A549 (cell line): Measurements from ENCODE around the gene PARP1.
"Not testable (repeated sequence)": the region's sequence is repeated elsewhere in the genome, so short reads cannot be mapped to it uniquely, and the experiment has no call there.

Experiments
- CBX2 ChIP-seq: fragments of 200-600 bp; sonication (generic); IDR thresholded peaks from 2 replicates; pipeline ENCODE4 v1.6.1; 2016; ENCODE audit warnings: low read depth, mild to moderate bottlenecking, borderline replicate concordance
- EP300 ChIP-seq, 2 experiments: fragments of >200 bp; sonication (Bioruptor Twin); formaldehyde crosslinking; IDR thresholded peaks; 2 replicates in 1 of 2; 3 replicates in 1 of 2; pipeline ENCODE4 v1.6.1; 2016 to 2017
- FOXS1 ChIP-seq: fragments of 250-450 bp; sonication (Bioruptor Pico); IDR thresholded peaks from 2 replicates; pipeline ENCODE4 v1.5.0; 2020; ENCODE audit warnings: mild to moderate bottlenecking, moderate library complexity
- JUN ChIP-seq, 2 experiments: fragments of >200 bp; sonication (Bioruptor Twin); formaldehyde crosslinking; IDR thresholded peaks; 2 replicates in 1 of 2; 3 replicates in 1 of 2; pipeline ENCODE4 v1.6.1; 2016 to 2017
- NFE2L2 ChIP-seq: fragments of 150-350 bp; conservative IDR thresholded peaks from 2 replicates; pipeline ENCODE4 v1.6.1; 2014; ENCODE audit warnings: low read length
- PHF8 ChIP-seq: fragments of 200-600 bp; sonication (generic); IDR thresholded peaks from 2 replicates; pipeline ENCODE4 v1.6.1; 2016; ENCODE audit warnings: low read depth, mild to moderate bottlenecking, antibody characterized with exemption, moderate library complexity, borderline replicate concordance
- RFX5 ChIP-seq: fragments of 450-650 bp; IDR thresholded peaks from 2 replicates; pipeline ENCODE4 v1.7.1; 2014; ENCODE audit warnings: antibody characterized with exemption, mild to moderate bottlenecking, moderate library complexity
- RNF2 ChIP-seq: fragments of 200-600 bp; sonication (generic); IDR thresholded peaks from 2 replicates; pipeline ENCODE4 v1.6.1; 2016; ENCODE audit warnings: low read depth, mild to moderate bottlenecking, antibody characterized with exemption, moderate library complexity, borderline replicate concordance
- SMC3 ChIP-seq: fragments of >200 bp; sonication (Bioruptor Twin); formaldehyde crosslinking; IDR thresholded peaks from 3 replicates; pipeline ENCODE4 v1.6.1; 2018; ENCODE audit warnings: inconsistent platforms
- TF ChIP-seq, protein P1 (sequence below): IDR thresholded peaks from 2 replicates; pipeline ENCODE4 v1.6.1; 2012
- TF ChIP-seq, protein P2 (sequence below): fragments of >200 bp; sonication (Bioruptor Twin); formaldehyde crosslinking; IDR thresholded peaks from 3 replicates; pipeline ENCODE4 v1.5.1; 2016
- TF ChIP-seq, protein P3 (sequence below): fragments of 450-650 bp; IDR thresholded peaks from 2 replicates; pipeline ENCODE4 v1.6.1; 2014; ENCODE audit warnings: antibody characterized with exemption

DNA sequence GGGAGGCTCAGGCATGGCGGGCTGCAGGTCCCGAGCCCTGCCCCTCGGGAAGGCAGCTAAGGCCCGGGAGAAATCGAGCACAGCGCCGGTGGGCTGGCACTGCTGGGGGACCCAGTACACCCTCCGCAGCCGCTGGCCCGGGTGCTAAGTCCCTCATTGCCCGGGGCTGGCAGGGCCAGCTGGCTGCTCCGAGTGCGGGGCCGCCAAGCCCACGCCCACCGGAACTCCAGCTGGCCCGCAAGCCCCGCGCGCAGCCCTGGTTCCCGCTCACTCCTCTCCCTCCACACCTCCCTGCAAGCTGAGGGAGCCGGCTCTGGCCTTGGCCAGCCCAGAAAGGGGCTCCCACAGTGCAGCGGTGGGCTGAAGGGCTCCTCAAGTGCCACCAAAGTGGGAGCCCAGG lies 18.5 kb upstream of the PARP1 start:
- TF ChIP-seq, protein P1, sequence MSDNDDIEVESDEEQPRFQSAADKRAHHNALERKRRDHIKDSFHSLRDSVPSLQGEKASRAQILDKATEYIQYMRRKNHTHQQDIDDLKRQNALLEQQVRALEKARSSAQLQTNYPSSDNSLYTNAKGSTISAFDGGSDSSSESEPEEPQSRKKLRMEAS = not testable (repeated sequence)
- not testable (repeated sequence) for TF ChIP-seq EP300 (IDR thresholded peaks at IDR 0.05); RNF2; SMC3; NFE2L2; FOXS1 (CRISPR knock-in tag); JUN (IDR thresholded peaks at IDR 0.05); RFX5; CBX2; PHF8
- TF ChIP-seq, protein P2, sequence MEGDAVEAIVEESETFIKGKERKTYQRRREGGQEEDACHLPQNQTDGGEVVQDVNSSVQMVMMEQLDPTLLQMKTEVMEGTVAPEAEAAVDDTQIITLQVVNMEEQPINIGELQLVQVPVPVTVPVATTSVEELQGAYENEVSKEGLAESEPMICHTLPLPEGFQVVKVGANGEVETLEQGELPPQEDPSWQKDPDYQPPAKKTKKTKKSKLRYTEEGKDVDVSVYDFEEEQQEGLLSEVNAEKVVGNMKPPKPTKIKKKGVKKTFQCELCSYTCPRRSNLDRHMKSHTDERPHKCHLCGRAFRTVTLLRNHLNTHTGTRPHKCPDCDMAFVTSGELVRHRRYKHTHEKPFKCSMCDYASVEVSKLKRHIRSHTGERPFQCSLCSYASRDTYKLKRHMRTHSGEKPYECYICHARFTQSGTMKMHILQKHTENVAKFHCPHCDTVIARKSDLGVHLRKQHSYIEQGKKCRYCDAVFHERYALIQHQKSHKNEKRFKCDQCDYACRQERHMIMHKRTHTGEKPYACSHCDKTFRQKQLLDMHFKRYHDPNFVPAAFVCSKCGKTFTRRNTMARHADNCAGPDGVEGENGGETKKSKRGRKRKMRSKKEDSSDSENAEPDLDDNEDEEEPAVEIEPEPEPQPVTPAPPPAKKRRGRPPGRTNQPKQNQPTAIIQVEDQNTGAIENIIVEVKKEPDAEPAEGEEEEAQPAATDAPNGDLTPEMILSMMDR = not testable (repeated sequence)
- TF ChIP-seq, protein P3, sequence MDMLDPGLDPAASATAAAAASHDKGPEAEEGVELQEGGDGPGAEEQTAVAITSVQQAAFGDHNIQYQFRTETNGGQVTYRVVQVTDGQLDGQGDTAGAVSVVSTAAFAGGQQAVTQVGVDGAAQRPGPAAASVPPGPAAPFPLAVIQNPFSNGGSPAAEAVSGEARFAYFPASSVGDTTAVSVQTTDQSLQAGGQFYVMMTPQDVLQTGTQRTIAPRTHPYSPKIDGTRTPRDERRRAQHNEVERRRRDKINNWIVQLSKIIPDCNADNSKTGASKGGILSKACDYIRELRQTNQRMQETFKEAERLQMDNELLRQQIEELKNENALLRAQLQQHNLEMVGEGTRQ = not testable (repeated sequence)
